OCI-LY1 (cell line): Measurements from ENCODE around the gene GLYATL3.

ENCODE experiments used
- H2AFZ ChIP-seq: fragments of 200-600 bp; sonication (generic), shearing (Covaris generic); 2 replicates; pipeline ENCODE4 v1.6.0; 2014; ENCODE audit warnings: antibody characterized with exemption, mild to moderate bottlenecking, low read length
- H3F3A ChIP-seq: fragments of 200-600 bp; sonication (generic), shearing (Covaris generic); 2 replicates; pipeline ENCODE4 v1.6.0; 2014; ENCODE audit warnings: mild to moderate bottlenecking, antibody characterized with exemption, low read length, moderate library complexity; ENCODE audit not compliant: insufficient read depth
- H3K27ac ChIP-seq: fragments of 200-600 bp; sonication (generic); 2 replicates; pipeline ENCODE4 v1.5.1; 2014; ENCODE audit warnings: low read length, mixed run types, mild to moderate bottlenecking, low read depth; ENCODE audit not compliant: poor library complexity, severe bottlenecking
- H3K27me3 ChIP-seq: fragments of 200-600 bp; sonication (generic); 2 replicates; pipeline ENCODE4 v1.6.0; 2014; ENCODE audit warnings: antibody characterized with exemption, mild to moderate bottlenecking, low read length, moderate library complexity; ENCODE audit not compliant: insufficient read depth
- H3K36me3 ChIP-seq: fragments of 200-600 bp; sonication (generic); 2 replicates; pipeline ENCODE4 v1.6.1; 2014; ENCODE audit warnings: mild to moderate bottlenecking, antibody characterized with exemption, low read length, moderate library complexity, mixed read lengths; ENCODE audit not compliant: insufficient read depth
- H3K4me1 ChIP-seq: fragments of 200-600 bp; sonication (generic); 2 replicates; pipeline ENCODE4 v1.5.1; 2014; ENCODE audit warnings: mild to moderate bottlenecking, low read length, moderate library complexity; ENCODE audit not compliant: insufficient read depth, severe bottlenecking
- H3K4me2 ChIP-seq: fragments of 200-600 bp; sonication (generic), shearing (Covaris generic); 2 replicates; pipeline ENCODE4 v1.6.1; 2014; ENCODE audit warnings: low read length
- H3K4me3 ChIP-seq: fragments of 200-600 bp; sonication (generic); 2 replicates; pipeline ENCODE4 v1.5.1; 2014; ENCODE audit warnings: low read length, low read depth, mild to moderate bottlenecking, mixed read lengths; ENCODE audit not compliant: poor library complexity, severe bottlenecking
- H3K79me2 ChIP-seq: fragments of 200-600 bp; shearing (Covaris generic); 2 replicates; pipeline ENCODE4 v1.6.1; 2016; ENCODE audit warnings: mixed run types, low read length, mixed read lengths; ENCODE audit not compliant: insufficient read depth
- H3K9ac ChIP-seq: fragments of 200-600 bp; sonication (generic), shearing (Covaris generic); 2 replicates; pipeline ENCODE4 v1.6.1; 2014; ENCODE audit warnings: mild to moderate bottlenecking, low read length, mixed read lengths
- H3K9me2 ChIP-seq: fragments of 200-600 bp; sonication (generic), shearing (Covaris generic); 2 replicates; pipeline ENCODE4 v1.6.1; 2014; ENCODE audit warnings: low read depth, mild to moderate bottlenecking, low read length, mixed read lengths
- H3K9me3 ChIP-seq: fragments of 200-600 bp; shearing (Covaris generic); 2 replicates; pipeline ENCODE4 v1.6.1; 2014; ENCODE audit warnings: low read length, mixed read lengths
- H4K20me1 ChIP-seq: fragments of 200-600 bp; sonication (generic), shearing (Covaris generic); 2 replicates; pipeline ENCODE4 v1.6.0; 2016; ENCODE audit warnings: mild to moderate bottlenecking, low read length; ENCODE audit not compliant: insufficient read depth
- EZH2 ChIP-seq: fragments of 200-600 bp; sonication (generic), shearing (Covaris generic); IDR thresholded peaks from 2 replicates; pipeline ENCODE4 v1.8.0; 2017; ENCODE audit warnings: borderline replicate concordance, mixed run types, mild to moderate bottlenecking, antibody characterized with exemption, low read length, moderate library complexity, mixed read lengths
- TF ChIP-seq, protein P1 (sequence below): fragments of 200-600 bp; sonication (generic), shearing (Covaris generic); IDR thresholded peaks from 2 replicates; pipeline ENCODE4 v1.5.1; 2017; ENCODE audit warnings: mild to moderate bottlenecking, antibody characterized with exemption, low read length, moderate library complexity, mixed read lengths

GLYATL3 gene

GRCh38 chr6:49504666-49505065 is 4.9 kb downstream of the GLYATL3 start:
- Histone ChIP-seq H3K9me2 (no peaks in the 10 kb centered on the region), H3K27me3 (no peaks in the 10 kb centered on the region), H3K79me2 (no peaks in the 10 kb centered on the region), H3F3A (no peaks in the 10 kb centered on the region), H3K4me3 (no peak overlapping the region), H2AFZ (no peak overlapping the region), H3K4me1 (no peaks in the 10 kb centered on the region), H3K4me2 (no peak overlapping the region), H4K20me1 (no peaks in the 10 kb centered on the region), H3K36me3 (no peaks in the 10 kb centered on the region), H3K9me3 (no peaks in the 10 kb centered on the region), H3K9ac (no peak overlapping the region), H3K27ac (no peak overlapping the region)
- TF ChIP-seq, protein P1, sequence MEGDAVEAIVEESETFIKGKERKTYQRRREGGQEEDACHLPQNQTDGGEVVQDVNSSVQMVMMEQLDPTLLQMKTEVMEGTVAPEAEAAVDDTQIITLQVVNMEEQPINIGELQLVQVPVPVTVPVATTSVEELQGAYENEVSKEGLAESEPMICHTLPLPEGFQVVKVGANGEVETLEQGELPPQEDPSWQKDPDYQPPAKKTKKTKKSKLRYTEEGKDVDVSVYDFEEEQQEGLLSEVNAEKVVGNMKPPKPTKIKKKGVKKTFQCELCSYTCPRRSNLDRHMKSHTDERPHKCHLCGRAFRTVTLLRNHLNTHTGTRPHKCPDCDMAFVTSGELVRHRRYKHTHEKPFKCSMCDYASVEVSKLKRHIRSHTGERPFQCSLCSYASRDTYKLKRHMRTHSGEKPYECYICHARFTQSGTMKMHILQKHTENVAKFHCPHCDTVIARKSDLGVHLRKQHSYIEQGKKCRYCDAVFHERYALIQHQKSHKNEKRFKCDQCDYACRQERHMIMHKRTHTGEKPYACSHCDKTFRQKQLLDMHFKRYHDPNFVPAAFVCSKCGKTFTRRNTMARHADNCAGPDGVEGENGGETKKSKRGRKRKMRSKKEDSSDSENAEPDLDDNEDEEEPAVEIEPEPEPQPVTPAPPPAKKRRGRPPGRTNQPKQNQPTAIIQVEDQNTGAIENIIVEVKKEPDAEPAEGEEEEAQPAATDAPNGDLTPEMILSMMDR = no peak
- no peak for TF ChIP-seq EZH2

DNA sequence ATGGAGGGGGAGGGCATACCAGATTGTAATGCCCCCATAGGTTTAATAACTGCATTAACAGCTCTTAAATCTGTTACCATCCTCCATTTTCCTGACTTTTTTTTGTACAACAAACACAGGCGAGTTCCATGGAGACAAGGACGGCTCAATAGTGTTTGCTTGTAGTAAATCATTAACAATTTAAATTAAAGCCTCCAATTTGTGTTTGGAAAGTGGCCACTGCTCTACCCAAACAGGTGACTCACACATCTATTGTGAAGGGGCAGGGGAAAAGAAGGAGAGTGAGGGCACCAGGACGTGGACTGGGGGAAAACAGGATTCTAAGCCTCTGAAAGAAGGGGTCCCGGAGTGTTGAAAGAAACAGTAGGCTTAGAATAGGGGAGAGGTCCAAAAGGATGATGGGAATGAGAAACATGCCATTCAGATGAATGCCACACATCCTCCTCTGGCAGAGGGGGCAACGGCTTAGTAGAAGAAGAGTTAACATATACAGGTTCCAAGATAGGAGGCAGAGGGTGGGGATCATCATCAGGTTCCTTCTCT is 6.9 kb downstream of the GLYATL3 start:
- H3K36me3 ChIP-seq = no peaks in the 10 kb centered on the region
- no peak for TF ChIP-seq EZH2
- TF ChIP-seq, protein P1 = no peak
- H2AFZ ChIP-seq = no peak overlapping the region
- H3K9me3 ChIP-seq = no peaks in the 10 kb centered on the region
- no peaks in the 10 kb centered on the region for H3K79me2 ChIP-seq
- no peak overlapping the region for H3K4me3 ChIP-seq
- H4K20me1 ChIP-seq = no peaks in the 10 kb centered on the region
- no peak overlapping the region for H3K27ac ChIP-seq
- H3K9me2 ChIP-seq = no peaks in the 10 kb centered on the region
- H3K27me3 ChIP-seq = no peaks in the 10 kb centered on the region
- no peaks in the 10 kb centered on the region for H3K4me1 ChIP-seq
- H3F3A ChIP-seq = no peaks in the 10 kb centered on the region
- no peak overlapping the region for H3K9ac ChIP-seq
- H3K4me2 ChIP-seq = no peak overlapping the region

DNA sequence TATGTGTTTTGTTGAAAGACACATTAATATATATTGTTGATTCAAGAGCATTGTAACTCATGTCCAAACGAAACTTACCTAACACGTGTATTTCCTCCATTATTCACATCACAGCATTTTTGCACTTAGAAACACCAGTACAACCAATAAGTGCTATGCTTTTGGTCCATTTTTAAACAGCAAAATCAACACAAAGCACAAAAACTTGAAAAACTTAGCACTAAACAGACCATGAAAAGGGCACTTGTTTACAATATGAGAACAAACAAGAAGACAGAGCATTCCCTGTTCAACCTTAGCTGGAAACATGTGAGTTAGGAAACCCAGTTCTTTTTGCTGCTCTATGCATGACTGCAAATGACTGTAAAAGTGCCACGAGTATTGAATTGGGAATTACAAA is 9.6 kb downstream of the GLYATL3 start:
- Histone ChIP-seq H2AFZ (no peak overlapping the region), H3K4me2 (no peak overlapping the region), H3K27ac (no peak overlapping the region), H3K4me3 (no peak overlapping the region), H3K27me3 (no peaks in the 10 kb centered on the region), H3F3A (no peaks in the 10 kb centered on the region), H3K9me2 (no peaks in the 10 kb centered on the region), H3K9ac (no peak overlapping the region), H3K9me3 (no peaks in the 10 kb centered on the region), H4K20me1 (no peaks in the 10 kb centered on the region), H3K4me1 (no peaks in the 10 kb centered on the region), H3K79me2 (no peaks in the 10 kb centered on the region), H3K36me3 (no peaks in the 10 kb centered on the region)
- no peak for TF ChIP-seq EZH2
- TF ChIP-seq, protein P1 = no peak
